HEK293T (cell line): ENCODE measurements around the gene NABP1.

ENCODE experiments used
- BHLHE40 ChIP-seq: fragments of 450-650 bp; IDR thresholded peaks from 2 replicates; pipeline ENCODE4 v1.6.1; 2016; ENCODE audit warnings: mild to moderate bottlenecking, moderate library complexity, borderline replicate concordance
- FOXM1 ChIP-seq: fragments of 450-650 bp; IDR thresholded peaks from 2 replicates; pipeline ENCODE4 v1.6.1; 2017; ENCODE audit warnings: mild to moderate bottlenecking, borderline replicate concordance
- HDGF ChIP-seq: fragments of 450-650 bp; IDR thresholded peaks from 2 replicates; pipeline ENCODE4 v1.6.1; 2017; ENCODE audit warnings: antibody characterized with exemption, borderline replicate concordance
- NFRKB ChIP-seq: fragments of 450-650 bp; IDR thresholded peaks from 2 replicates; pipeline ENCODE4 v1.6.1; 2016; ENCODE audit warnings: mild to moderate bottlenecking, moderate library complexity
- SP1 ChIP-seq: fragments of 450-650 bp; IDR thresholded peaks from 2 replicates; pipeline ENCODE4 v1.6.1; 2017
- SUZ12 ChIP-seq: fragments of 450-650 bp; IDR thresholded peaks from 2 replicates; pipeline ENCODE4 v1.6.1; 2016; ENCODE audit warnings: mild to moderate bottlenecking
- TARDBP ChIP-seq: fragments of 450-650 bp; IDR thresholded peaks from 2 replicates; pipeline ENCODE4 v1.6.1; 2016
- ZNF384 ChIP-seq: fragments of 450-650 bp; IDR thresholded peaks from 2 replicates; pipeline ENCODE4 v1.6.1; 2016

DNA sequence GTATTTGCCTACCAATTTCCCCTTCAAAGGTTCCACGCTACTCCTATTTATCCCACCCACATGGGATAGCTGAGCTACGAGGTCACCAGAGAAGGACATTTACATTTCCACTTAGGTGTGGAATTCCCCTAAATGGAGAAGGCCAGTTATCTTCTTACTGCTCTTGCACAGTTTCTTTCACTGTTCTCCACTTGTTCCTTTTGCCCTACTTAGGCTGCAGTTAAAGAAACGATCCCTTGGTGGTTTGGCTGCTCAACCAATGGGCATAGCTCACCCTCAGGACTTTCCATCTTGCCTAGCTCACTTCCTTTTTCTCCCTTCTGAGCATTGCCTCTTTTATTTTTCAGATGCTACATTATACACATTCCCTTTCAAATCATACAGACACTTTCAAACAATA is 11.2 kb upstream of the NABP1 start:
- TF ChIP-seq ZNF384 (no peak), HDGF (no peak), SP1 (no peak), FOXM1 (no peak), NFRKB (no peak), BHLHE40 (no peak), TARDBP (no peak), SUZ12 (no peak)
